Activated T-cell treated with anti-CD3 and anti-CD28 coated beads, Interleukin-2, amount 50 U/mL, for 72 hours (primary cell): ENCODE results near the gene UBA1. TPM values are rescaled to one million over a fixed set of nuclear protein-coding genes. Genes with fewer than 3 reads are reported as not detected.

ENCODE experiments used
- ATAC-seq, 2 donors: fragments of 150-1000 bp; cut with Tn5 transposase; replicated peaks in 1 of 2; 2 replicates each; pipeline ENCODE4 v1.10.0; 2021; ENCODE audit warnings: moderate library complexity in 2 of 2, mild to moderate bottlenecking in 1 of 2
- DNase-seq, 2 donors: peaks; one replicate each; pipeline ENCODE4 v3.0.0; 2021 to 2022; ENCODE audit warnings: mixed read lengths in 1 of 2
- H3K27ac Mint-ChIP-seq: one replicate; pipeline ENCODE4 v1.8.0; 2022; ENCODE audit warnings: mild to moderate bottlenecking, moderate library complexity, mixed read lengths
- H3K27me3 Mint-ChIP-seq: one replicate; pipeline ENCODE4 v1.8.0; 2022; ENCODE audit warnings: low read depth, mixed read lengths
- H3K36me3 Mint-ChIP-seq, 2 donors: one replicate each; pipeline ENCODE4 v1.8.0; 2022; ENCODE audit warnings: mixed read lengths in 2 of 2, mild to moderate bottlenecking in 1 of 2; ENCODE audit not compliant: insufficient read depth in 2 of 2
- H3K4me1 Mint-ChIP-seq: one replicate; pipeline ENCODE4 v1.8.0; 2022; ENCODE audit warnings: low read depth, mixed read lengths
- H3K4me3 Mint-ChIP-seq, 2 donors: one replicate each; pipeline ENCODE4 v1.8.0; 2022; ENCODE audit warnings: mild to moderate bottlenecking in 2 of 2, mixed read lengths in 2 of 2, moderate library complexity in 2 of 2
- H3K9me3 Mint-ChIP-seq, 2 donors: one replicate each; pipeline ENCODE4 v1.8.0; 2022; ENCODE audit warnings: mixed read lengths in 2 of 2
- total RNA-seq, 2 donors: library from RNA; stranded (reverse); gene quantifications; one replicate each; pipeline ENCODE4 v1.2.3, GENCODE V29; 2022

Gene UBA1
- total RNA-seq: 100 to 1,000 TPM; 160 to 197 TPM

GRCh38 chrX:47193475-47194193 lies at the start of gene UBA1:
TSS of gene UBA1 (plus strand) at chrX:47193829. CDS start at chrX:47198803, 4,974 bp downstream.
- H3K9me3 Mint-ChIP-seq: no peaks in the 10 kb centered on the region
- H3K27ac Mint-ChIP-seq: peak within 1 kb of the TSS; percentile 98
- H3K4me1 Mint-ChIP-seq: peaks cover 69% of the 10 kb centered on the region
- DNase-seq (peak; percentile 89 to 97), ATAC-seq (peak; percentile 72 to 82)
- H3K4me3 Mint-ChIP-seq: peak within 1 kb of the TSS; percentile 98
- H3K36me3 Mint-ChIP-seq: peaks cover 9 to 12% of the 10 kb centered on the region in 2 donors
- no peaks in the 10 kb centered on the region for H3K27me3 Mint-ChIP-seq

- peaks cover 23% of the 10 kb centered on the region for H3K27me3 Mint-ChIP-seq
- DNase-seq (peak; percentile 38 to 42), ATAC-seq (no peak)
Measured at GRCh38 chrX:47143894-47144625, 49.6 kb upstream of the UBA1 start.

GRCh38 chrX:47144626-47145394 lies 48.8 kb upstream of the UBA1 start, which contains the start of the genes NDUFB11 and RBM10:
TSS of gene NDUFB11 (minus strand) at chrX:47144702. CDS start at chrX:47144679, 23 bp downstream.
TSS of gene RBM10 (plus strand) at chrX:47145221. CDS start at chrX:47147482, 2,261 bp downstream.
- Mint-ChIP-seq H3K27me3 (peaks cover 16% of the 10 kb centered on the region), H3K27ac (peak within 1 kb of the TSS; percentile 97), H3K9me3 (no peaks in the 10 kb centered on the region), H3K4me3 (peak within 1 kb of the TSS; percentile 96 to 100), H3K4me1 (peaks cover 24% of the 10 kb centered on the region), H3K36me3 (peaks cover 15 to 21% of the 10 kb centered on the region in 2 donors)
- ATAC-seq: peak; percentile 92 to 93
- DNase-seq: peak; percentile 91 to 95

More at GRCh38 chrX:47143894-47144625, 49.6 kb upstream of the UBA1 start:
- H3K4me3 Mint-ChIP-seq: peak overlapping the region; percentile 96 to 100
- no peaks in the 10 kb centered on the region for H3K9me3 Mint-ChIP-seq
- H3K36me3 Mint-ChIP-seq: peaks cover 15 to 22% of the 10 kb centered on the region in 2 donors
- peak overlapping the region; percentile 97 for H3K27ac Mint-ChIP-seq
- H3K4me1 Mint-ChIP-seq: peaks cover 24% of the 10 kb centered on the region

- peaks cover 14 to 26% of the 10 kb centered on the region in 2 donors for H3K36me3 Mint-ChIP-seq
- peaks cover 13% of the 10 kb centered on the region for H3K27me3 Mint-ChIP-seq
- H3K4me1 Mint-ChIP-seq: peaks cover 31% of the 10 kb centered on the region
- H3K4me3 Mint-ChIP-seq: peak overlapping the region; percentile 96 to 100
- peak; percentile 16 to 17 for ATAC-seq
- no peaks in the 10 kb centered on the region for H3K9me3 Mint-ChIP-seq
- peak overlapping the region; percentile 97 for H3K27ac Mint-ChIP-seq
- no peak for DNase-seq
Measured at GRCh38 chrX:47145395-47146120, 48.1 kb upstream of the UBA1 start.

GRCh38 chrX:47146121-47146935 lies 47.3 kb upstream of the UBA1 start:
- Mint-ChIP-seq H3K4me3 (peak overlapping the region; percentile 96 to 100), H3K27ac (peak overlapping the region; percentile 97), H3K4me1 (peaks cover 39% of the 10 kb centered on the region), H3K9me3 (no peaks in the 10 kb centered on the region), H3K27me3 (peaks cover 8% of the 10 kb centered on the region), H3K36me3 (peaks cover 12 to 28% of the 10 kb centered on the region in 2 donors)
- no peak for DNase-seq
- ATAC-seq: no peak

DNA sequence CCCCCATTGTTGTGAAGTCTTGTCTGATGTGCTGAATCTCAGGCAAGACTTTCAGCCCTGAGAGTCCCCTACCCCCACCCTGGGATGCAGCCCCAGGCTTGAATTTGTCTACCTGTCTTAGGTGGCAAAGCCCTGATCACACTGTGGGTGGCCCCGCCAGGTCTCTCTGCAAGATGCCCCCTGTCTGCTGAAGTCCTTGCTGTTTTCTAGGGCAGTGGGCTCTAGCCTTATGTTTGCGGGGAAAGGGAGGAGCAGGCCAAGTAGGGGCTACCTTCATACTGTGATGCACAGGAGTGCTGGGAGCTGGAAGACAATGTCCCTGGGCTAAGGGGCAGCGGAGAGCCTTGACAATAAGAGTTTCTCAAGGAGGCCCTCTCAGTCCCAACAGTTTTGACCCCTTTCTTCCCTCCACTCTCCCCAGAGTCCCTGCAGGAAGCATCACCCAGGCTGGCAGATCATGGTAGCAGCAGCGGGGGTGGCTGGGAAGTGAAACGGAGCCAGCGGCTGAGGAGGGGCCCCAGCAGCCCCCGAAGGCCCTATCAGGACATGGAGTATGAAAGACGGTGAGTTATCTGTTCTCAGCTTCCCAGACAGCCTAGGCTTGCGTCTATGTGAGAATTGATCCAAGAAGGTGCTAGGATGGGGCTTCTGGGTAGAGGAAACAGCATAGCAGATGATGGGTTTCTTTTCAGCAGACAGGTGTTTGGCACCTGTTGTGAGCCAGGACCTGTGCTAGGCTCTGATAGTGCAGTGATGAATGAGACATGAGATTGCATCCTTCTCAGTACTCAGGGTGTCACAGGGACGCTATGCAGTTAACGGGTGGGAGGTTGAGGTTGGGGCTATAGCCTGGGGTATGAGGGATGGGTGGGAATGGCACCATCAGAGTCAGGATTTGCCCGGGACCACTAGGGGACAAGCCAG lies 46.4 kb upstream of the UBA1 start:
- Mint-ChIP-seq H3K36me3 (peaks cover 10 to 24% of the 10 kb centered on the region in 2 donors), H3K4me1 (peaks cover 39% of the 10 kb centered on the region), H3K9me3 (no peaks in the 10 kb centered on the region), H3K4me3 (peak overlapping the region; percentile 96 to 100), H3K27me3 (peaks cover 3% of the 10 kb centered on the region), H3K27ac (peak overlapping the region; percentile 93)
- ATAC-seq (no peak), DNase-seq (no peak)

DNA sequence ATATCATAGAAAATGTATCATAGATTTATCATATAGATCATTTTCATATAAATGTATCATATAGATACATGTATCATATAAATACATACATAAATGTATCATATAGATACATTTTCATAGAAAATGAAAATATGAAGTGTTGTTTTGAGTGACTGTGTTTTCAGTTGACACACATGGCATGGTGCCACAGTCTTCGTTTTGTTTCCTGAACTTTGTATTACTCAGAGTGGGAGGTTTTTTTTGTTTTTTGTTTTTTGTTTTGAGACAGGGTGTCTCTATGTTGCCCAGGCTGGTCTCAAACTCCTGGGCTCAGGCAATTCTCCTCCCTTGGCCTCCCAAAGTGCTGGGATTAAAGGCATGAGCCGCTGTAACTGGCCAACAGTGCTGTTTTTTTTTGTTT lies 44.7 kb upstream of the UBA1 start:
- Mint-ChIP-seq H3K36me3 (peaks cover 10 to 22% of the 10 kb centered on the region in 2 donors), H3K9me3 (no peaks in the 10 kb centered on the region), H3K27ac (peak overlapping the region; percentile 57), H3K4me1 (peaks cover 27% of the 10 kb centered on the region), H3K4me3 (peak overlapping the region; percentile 22 to 34), H3K27me3 (no peaks in the 10 kb centered on the region)
- peak; percentile 50 to 54 for DNase-seq
- ATAC-seq: peak; percentile 2 to 24

DNA sequence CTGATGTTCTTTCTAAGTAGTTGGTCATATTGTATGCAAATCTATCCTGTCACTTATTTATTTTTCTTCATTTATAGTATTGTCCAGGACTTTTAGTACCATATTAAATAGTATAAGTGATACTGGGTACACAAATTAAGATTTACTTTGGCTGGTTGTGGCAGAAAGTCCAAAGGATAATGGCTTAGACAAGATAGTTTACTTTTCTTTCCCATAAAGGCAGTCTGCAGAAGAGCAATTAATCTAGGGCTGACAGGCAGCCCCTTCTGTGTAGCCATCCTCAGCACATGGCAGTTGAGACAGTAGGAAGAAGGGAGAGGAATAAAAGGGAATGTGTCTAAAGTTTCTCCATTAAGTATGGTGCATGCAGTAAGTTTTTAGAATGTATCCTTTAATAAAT lies 42.2 kb upstream of the UBA1 start:
- Mint-ChIP-seq H3K36me3 (peaks cover 4 to 14% of the 10 kb centered on the region in 2 donors), H3K27ac (peak overlapping the region; percentile 38), H3K27me3 (no peaks in the 10 kb centered on the region), H3K4me1 (peaks cover 27% of the 10 kb centered on the region), H3K9me3 (no peaks in the 10 kb centered on the region), H3K4me3 (no peak overlapping the region)
- ATAC-seq: no peak
- no peak for DNase-seq

- Mint-ChIP-seq H3K27me3 (no peaks in the 10 kb centered on the region), H3K9me3 (no peaks in the 10 kb centered on the region), H3K4me1 (no peaks in the 10 kb centered on the region), H3K36me3 (peaks cover 3 to 6% of the 10 kb centered on the region in 2 donors), H3K4me3 (no peak overlapping the region), H3K27ac (no peak overlapping the region)
- no peak for ATAC-seq
- DNase-seq: no peak
Measured at GRCh38 chrX:47156611-47157520, 36.8 kb upstream of the UBA1 start.

DNA sequence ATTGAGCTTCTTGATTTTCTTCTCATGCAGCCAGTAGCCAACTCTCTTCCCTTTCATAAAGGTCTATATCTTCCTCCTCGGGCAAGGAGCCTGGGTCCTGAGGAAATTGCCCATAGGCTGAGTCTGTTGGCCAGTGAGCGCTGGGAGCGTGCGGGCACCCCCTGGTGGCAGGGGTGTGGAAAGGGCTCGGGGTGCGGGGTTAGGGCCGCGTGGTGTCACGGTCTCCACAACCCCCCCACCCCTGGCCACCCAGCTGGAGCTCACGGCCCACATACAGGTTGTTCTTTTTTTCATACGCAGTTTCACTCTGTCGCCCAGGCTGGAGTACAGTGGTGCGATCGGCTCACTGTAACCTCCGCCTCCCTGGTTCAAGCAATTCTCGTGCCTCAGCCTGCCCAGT lies 35.5 kb upstream of the UBA1 start:
- no peaks in the 10 kb centered on the region for H3K9me3 Mint-ChIP-seq
- no peak for DNase-seq
- H3K36me3 Mint-ChIP-seq: peaks cover 3 to 11% of the 10 kb centered on the region in 2 donors
- H3K27me3 Mint-ChIP-seq: no peaks in the 10 kb centered on the region
- no peaks in the 10 kb centered on the region for H3K4me1 Mint-ChIP-seq
- H3K4me3 Mint-ChIP-seq: no peak overlapping the region
- no peak overlapping the region for H3K27ac Mint-ChIP-seq
- no peak for ATAC-seq
